Epithelial cell of proximal tubule (primary cell): ENCODE data around the gene C22orf23. TPM values are rescaled to one million over a fixed set of nuclear protein-coding genes. Genes with fewer than 3 reads are reported as not detected.

Source experiments
- DNase-seq: peaks from one replicate; pipeline ENCODE4 v3.0.0-alpha.2; 2011; ENCODE audit warnings: low read depth
- H3K4me3 ChIP-seq: 2 replicates; pipeline ENCODE4 v1.5.1; 2011; ENCODE audit warnings: low read depth, mild to moderate bottlenecking, low read length
- total RNA-seq: library from RNA; depleted of rRNA; stranded (reverse); fragments of >200 nt; gene quantifications from 2 replicates; pipeline ENCODE4 v1.2.3, GENCODE V29; 2015
- TF ChIP-seq, protein P1 (sequence below): conservative IDR thresholded peaks from 2 replicates; pipeline ENCODE4 v1.5.1; 2012; ENCODE audit warnings: low read depth, mild to moderate bottlenecking, low read length

C22orf23 gene
- total RNA-seq, 1 donor from 2014 or later: not detected

GRCh38 chr22:37910890-37911672, 42.3 kb downstream of the C22orf23 start:
- TF ChIP-seq, protein P1, sequence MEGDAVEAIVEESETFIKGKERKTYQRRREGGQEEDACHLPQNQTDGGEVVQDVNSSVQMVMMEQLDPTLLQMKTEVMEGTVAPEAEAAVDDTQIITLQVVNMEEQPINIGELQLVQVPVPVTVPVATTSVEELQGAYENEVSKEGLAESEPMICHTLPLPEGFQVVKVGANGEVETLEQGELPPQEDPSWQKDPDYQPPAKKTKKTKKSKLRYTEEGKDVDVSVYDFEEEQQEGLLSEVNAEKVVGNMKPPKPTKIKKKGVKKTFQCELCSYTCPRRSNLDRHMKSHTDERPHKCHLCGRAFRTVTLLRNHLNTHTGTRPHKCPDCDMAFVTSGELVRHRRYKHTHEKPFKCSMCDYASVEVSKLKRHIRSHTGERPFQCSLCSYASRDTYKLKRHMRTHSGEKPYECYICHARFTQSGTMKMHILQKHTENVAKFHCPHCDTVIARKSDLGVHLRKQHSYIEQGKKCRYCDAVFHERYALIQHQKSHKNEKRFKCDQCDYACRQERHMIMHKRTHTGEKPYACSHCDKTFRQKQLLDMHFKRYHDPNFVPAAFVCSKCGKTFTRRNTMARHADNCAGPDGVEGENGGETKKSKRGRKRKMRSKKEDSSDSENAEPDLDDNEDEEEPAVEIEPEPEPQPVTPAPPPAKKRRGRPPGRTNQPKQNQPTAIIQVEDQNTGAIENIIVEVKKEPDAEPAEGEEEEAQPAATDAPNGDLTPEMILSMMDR: no peak
- no peak overlapping the region for H3K4me3 ChIP-seq
- no peak for DNase-seq

- no peak for DNase-seq
- H3K4me3 ChIP-seq: no peak overlapping the region
- TF ChIP-seq, protein P1: no peak
Measured at GRCh38 chr22:37909766-37910165, 43.6 kb downstream of the C22orf23 start.

- H3K4me3 ChIP-seq: peak overlapping the region; percentile 83
- no peak for DNase-seq
- TF ChIP-seq, protein P1: no peak
Measured at GRCh38 chr22:37907036-37907954, 46.1 kb downstream of the C22orf23 start.

DNA sequence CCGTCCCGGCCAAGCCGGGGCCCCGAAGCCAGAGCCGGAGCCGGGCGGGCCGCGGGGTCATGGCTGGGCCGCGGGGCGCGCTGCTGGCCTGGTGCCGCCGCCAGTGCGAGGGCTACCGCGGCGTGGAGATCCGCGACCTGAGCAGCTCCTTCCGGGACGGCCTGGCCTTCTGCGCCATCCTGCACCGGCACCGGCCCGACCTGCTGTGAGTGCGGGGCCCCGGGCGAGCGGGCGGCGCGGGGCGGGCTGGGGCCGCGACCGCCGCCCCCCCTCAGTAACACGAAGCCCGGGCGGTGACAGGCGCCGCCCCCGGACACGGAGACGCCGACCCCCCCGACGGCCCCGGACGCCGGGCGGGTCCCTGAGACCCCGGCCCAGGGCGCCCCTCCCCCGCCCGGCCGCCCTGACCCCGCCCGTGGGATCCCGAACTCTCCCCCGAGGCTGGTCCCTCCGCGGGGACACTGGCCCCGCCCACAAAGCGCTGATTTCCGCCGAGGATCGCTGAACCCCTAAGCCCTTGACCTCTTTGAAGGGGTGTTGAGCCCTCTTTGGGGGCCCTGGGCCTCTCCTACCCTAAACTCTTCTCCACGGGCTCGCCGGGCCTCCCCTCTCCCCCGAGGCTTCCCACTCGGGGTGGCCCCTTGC, 46.9 kb downstream of the C22orf23 start:
- TF ChIP-seq, protein P1: no peak
- no peak for DNase-seq
- H3K4me3 ChIP-seq: peak overlapping the region; percentile 83

DNA sequence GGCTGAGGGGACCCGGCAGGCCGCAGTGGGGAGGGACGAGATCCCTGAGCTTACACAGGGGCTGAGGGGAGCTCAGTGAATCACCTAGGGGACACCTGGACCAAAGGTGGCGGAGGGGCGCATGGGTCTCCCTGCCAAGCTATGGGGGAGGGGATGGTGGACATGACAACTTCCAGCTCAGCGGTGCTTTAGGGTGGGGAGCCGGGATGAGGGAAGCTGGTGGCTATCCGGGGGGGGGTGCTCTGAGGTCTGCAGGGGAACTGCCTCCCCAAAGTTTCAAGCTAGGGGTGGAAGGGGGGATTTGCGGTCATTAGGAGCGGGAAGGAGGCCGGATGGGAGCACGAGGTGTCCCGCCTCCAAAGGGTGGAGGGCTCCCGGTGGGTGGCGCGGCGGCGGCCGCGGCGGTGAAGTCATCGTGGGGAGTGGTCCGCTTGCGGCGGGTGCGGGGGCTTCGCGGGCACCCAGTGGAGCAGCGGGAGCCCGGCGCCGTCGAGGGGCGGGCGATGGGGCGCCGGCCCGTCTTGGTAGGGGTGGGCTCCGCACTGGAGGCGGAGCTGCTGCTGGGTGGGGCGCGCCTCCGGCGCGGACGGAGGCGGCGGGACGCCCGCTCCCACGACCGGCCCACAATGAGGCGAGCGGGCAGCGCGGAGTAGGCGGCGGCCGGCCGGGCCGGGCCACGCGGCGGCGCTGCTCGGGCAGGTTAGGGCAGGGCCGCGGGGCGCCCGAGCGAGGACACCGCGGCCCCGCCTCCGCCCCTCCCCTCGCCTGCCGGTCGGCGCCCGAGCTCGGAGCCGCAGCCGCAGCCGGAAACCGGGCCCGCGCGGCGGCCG, 47.7 kb downstream of the C22orf23 start, which contains the start of gene MICALL1:
TSS of gene MICALL1 (plus strand) at position 764 of the 830 bp plus-strand sequence. CDS start 126 bp downstream, outside the sequence.
- TF ChIP-seq, protein P1: no peak
- no peak for DNase-seq
- H3K4me3 ChIP-seq: peak within 1 kb of the TSS; percentile 83
